Ascending aorta (tissue), 2 donors: ENCODE measurements around the gene GOSR1. TPM values are rescaled to one million over a fixed set of nuclear protein-coding genes. Genes with fewer than 3 reads are reported as not detected.

ENCODE experiments used
- DNase-seq, 2 donors: peaks; one replicate each; pipeline ENCODE4 v3.0.0-alpha.2; 2019; ENCODE audit warnings: low spot score in 2 of 2
- H3K27ac ChIP-seq, 2 donors: fragments of 200-600 bp; sonication (generic); one replicate each; pipeline ENCODE4 v1.5.1; 2016 to 2017; ENCODE audit warnings: mild to moderate bottlenecking in 1 of 2
- H3K27me3 ChIP-seq: fragments of 200-600 bp; sonication (generic); one replicate; pipeline ENCODE4 v1.5.1; 2017
- H3K36me3 ChIP-seq, 2 donors: fragments of 200-600 bp; sonication (generic); one replicate each; pipeline ENCODE4 v1.5.1; 2016
- H3K4me1 ChIP-seq, 2 donors: fragments of 200-600 bp; sonication (generic); one replicate each; pipeline ENCODE4 v1.5.1; 2016 to 2017; ENCODE audit warnings: mild to moderate bottlenecking in 1 of 2
- H3K4me3 ChIP-seq, 2 donors: fragments of 200-600 bp; sonication (generic); one replicate each; pipeline ENCODE4 v1.5.1; 2016 to 2017; ENCODE audit warnings: mild to moderate bottlenecking in 1 of 2
- H3K9me3 ChIP-seq, 2 donors: fragments of 200-600 bp; sonication (generic); one replicate each; pipeline ENCODE4 v1.5.1; 2016
- intact Hi-C: fragments of 100-400 bp; cut with DNase I; formaldehyde crosslinking; loops from one replicate; pipeline ENCODE4 v1.15.1; 2023
- total RNA-seq: library from RNA; depleted of rRNA; stranded (reverse); fragments of >200 nt; gene quantifications from one replicate; pipeline ENCODE4 v1.1.0, GENCODE V29; 2016
- TF ChIP-seq, protein P1 (sequence below), 3 experiments: fragments of 200-600 bp in 2 of 3; fragments of 450-650 bp in 1 of 3; sonication (generic) in 2 of 3; IDR thresholded peaks; one replicate each; pipeline ENCODE4 v1.5.1; 2016 to 2019; ENCODE audit warnings: antibody characterized with exemption in 3 of 3, mild to moderate bottlenecking in 1 of 3, moderate library complexity in 1 of 3

The GOSR1 gene
- total RNA-seq, 1 donor from 2014 or later, result 33.0 TPM

DNA sequence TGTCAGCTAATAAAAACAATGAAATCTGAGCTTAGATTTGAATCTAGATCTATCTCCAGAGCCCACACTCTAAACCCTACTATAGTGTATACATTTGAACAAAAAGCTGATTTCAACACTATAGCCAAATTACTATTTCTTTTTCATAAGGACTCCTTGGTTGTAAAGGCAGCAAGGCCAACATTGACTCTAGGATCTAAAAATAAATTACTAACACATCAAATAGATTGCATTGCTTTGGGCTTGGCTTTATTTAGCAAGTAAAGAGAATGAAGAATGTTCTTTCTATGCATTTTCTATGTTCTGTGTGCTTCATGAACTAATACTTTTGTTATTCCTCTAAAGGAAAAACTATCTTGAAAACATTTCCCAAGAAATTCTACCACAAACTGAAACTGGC is 5.3 kb downstream of the GOSR1 start:
- Histone ChIP-seq H3K9me3 (no peaks in the 10 kb centered on the region), H3K36me3 (peaks cover 45 to 70% of the 10 kb centered on the region in 2 donors), H3K27ac (no peak overlapping the region), H3K27me3 (no peaks in the 10 kb centered on the region), H3K4me1 (peaks cover 4 to 8% of the 10 kb centered on the region in 2 donors), H3K4me3 (no peak overlapping the region)
- TF ChIP-seq, protein P1, sequence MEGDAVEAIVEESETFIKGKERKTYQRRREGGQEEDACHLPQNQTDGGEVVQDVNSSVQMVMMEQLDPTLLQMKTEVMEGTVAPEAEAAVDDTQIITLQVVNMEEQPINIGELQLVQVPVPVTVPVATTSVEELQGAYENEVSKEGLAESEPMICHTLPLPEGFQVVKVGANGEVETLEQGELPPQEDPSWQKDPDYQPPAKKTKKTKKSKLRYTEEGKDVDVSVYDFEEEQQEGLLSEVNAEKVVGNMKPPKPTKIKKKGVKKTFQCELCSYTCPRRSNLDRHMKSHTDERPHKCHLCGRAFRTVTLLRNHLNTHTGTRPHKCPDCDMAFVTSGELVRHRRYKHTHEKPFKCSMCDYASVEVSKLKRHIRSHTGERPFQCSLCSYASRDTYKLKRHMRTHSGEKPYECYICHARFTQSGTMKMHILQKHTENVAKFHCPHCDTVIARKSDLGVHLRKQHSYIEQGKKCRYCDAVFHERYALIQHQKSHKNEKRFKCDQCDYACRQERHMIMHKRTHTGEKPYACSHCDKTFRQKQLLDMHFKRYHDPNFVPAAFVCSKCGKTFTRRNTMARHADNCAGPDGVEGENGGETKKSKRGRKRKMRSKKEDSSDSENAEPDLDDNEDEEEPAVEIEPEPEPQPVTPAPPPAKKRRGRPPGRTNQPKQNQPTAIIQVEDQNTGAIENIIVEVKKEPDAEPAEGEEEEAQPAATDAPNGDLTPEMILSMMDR (IDR thresholded peaks at IDR 0.05), result no peak
- intact Hi-C loops, result no loop called here
- DNase-seq, result no peak

DNA sequence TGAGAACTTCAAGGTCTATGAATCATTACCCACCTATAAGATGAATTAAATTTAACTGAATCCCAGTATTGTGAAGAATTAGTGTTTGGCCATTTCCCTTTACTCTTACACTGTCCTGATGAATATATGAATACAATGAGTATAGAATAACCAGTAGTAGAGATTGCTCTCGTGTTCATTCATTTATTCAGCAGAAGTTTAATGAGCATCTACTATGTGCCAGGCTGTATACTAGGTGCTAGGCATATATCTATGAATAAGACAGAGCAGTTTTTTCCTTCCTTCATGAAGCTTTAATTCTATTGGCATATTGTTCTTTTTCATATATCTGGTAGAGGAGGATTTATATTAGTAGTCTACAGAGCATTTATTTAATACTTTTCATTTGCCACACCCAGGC is 6.0 kb downstream of the GOSR1 start:
- Histone ChIP-seq H3K4me1 (peaks cover 3 to 7% of the 10 kb centered on the region in 2 donors), H3K36me3 (peaks cover 51 to 76% of the 10 kb centered on the region in 2 donors), H3K27me3 (no peaks in the 10 kb centered on the region), H3K27ac (no peak overlapping the region), H3K9me3 (no peaks in the 10 kb centered on the region), H3K4me3 (no peak overlapping the region)
- TF ChIP-seq, protein P1 (IDR thresholded peaks at IDR 0.05), result no peak
- intact Hi-C loops, result no loop called here
- DNase-seq, result no peak

DNA sequence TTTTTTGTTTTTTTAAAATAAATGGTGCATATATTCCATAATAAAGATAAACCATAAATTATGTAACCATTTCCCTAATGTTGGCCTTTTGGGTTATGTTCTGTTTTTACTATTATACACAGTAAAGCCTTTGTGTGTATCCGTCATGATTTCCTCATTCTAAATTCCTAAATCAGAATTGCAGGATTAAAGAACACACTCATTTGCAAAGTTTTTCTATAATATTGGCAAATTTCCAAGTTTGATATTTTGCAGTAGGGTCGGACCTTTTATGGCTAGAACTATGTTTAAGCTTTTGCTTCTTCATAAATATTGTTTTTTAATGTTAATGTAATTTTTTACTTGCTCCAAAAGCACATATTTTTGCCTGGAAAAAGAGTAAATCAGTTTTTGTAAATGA is 16.6 kb downstream of the GOSR1 start:
- H3K4me1 ChIP-seq, result no peaks in the 10 kb centered on the region
- no peak overlapping the region for H3K4me3 ChIP-seq
- no peaks in the 10 kb centered on the region for H3K27me3 ChIP-seq
- H3K27ac ChIP-seq, result no peak overlapping the region
- TF ChIP-seq, protein P1 (IDR thresholded peaks at IDR 0.05), result no peak
- H3K36me3 ChIP-seq, result peaks cover 68 to 88% of the 10 kb centered on the region in 2 donors
- H3K9me3 ChIP-seq, result no peaks in the 10 kb centered on the region
- no peak for DNase-seq
- intact Hi-C loops, result no loop called here

DNA sequence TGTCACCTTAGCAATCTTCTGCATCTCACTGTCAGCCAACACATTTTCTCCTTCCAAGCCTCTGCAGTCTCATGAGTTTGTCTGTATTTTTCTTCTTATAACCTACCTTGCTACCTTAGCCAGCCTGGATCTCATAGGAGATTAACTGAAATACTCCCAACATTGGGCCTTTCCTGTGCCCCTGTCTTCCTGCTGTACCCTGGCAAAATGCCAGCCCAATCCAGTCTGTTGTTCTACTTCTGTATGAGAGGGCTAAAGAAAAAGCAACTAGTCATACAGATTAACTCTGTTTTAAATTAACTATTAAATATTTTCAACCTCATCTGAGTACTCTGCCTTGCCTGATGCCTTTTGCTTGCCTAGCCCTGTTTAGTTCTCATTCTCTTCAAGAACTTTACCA is 18.4 kb downstream of the GOSR1 start:
- Histone ChIP-seq H3K4me1 (no peaks in the 10 kb centered on the region), H3K4me3 (no peak overlapping the region), H3K27ac (no peak overlapping the region), H3K36me3 (peaks cover 51 to 75% of the 10 kb centered on the region in 2 donors), H3K9me3 (no peaks in the 10 kb centered on the region), H3K27me3 (no peaks in the 10 kb centered on the region)
- TF ChIP-seq, protein P1 (IDR thresholded peaks at IDR 0.05), result no peak
- DNase-seq, result no peak
- intact Hi-C loops, result no loop called here

DNA sequence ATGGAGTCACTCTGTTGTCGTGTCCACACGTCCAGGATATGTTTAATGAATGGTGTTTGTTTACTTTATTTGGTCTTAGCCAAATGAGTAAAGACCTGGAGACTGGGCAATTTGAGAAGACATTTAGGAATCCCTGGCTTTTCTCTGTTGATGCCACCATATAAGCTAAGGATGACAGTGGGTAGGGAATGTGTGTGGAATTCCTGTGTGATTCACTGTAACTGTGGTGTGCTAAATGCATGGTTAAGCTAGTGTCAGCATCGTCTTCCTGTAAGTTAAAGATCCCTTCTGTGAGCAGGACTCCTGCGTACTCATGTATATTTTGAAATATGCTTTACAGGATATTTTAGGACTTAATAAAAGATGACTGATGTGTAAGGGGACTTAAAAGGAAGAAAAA is 26.4 kb downstream of the GOSR1 start:
- H3K36me3 ChIP-seq, result peaks cover 38 to 59% of the 10 kb centered on the region in 2 donors
- TF ChIP-seq, protein P1 (IDR thresholded peaks at IDR 0.05), result no peak
- intact Hi-C loops, result no loop called here
- H3K9me3 ChIP-seq, result no peaks in the 10 kb centered on the region
- no peak overlapping the region for H3K27ac ChIP-seq
- no peaks in the 10 kb centered on the region for H3K27me3 ChIP-seq
- H3K4me1 ChIP-seq, result no peaks in the 10 kb centered on the region
- no peak overlapping the region for H3K4me3 ChIP-seq
- DNase-seq, result no peak

DNA sequence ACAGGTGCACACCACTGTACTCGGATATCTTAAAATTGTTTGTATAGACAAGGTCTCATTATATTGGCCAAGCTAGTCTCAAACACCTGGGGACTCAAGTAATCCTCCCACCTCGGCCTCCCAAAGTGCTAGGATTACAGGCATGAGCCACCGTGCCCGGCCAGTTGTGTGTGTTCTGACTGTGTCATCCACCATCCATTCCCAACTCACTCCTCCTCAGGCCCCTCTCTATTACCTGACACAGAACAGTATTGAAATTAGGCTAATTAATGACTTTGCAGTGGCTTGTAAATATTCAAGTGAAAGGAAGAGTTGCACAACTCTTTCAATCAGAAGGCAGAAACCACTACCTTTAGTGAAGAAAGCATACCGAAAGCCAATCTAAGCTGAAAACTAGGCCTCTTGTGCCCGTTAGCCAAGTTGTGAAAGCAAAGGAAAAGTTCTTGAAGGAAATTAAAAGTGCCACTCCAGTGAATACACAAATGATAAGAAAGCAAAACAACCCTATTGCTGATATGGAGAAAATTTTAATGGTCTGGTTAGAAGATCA is 28.7 kb downstream of the GOSR1 start:
- Histone ChIP-seq H3K27me3 (no peaks in the 10 kb centered on the region), H3K4me1 (no peaks in the 10 kb centered on the region), H3K9me3 (no peaks in the 10 kb centered on the region), H3K36me3 (peaks cover 37 to 55% of the 10 kb centered on the region in 2 donors), H3K4me3 (no peak overlapping the region), H3K27ac (no peak overlapping the region)
- DNase-seq, result no peak
- TF ChIP-seq, protein P1 (IDR thresholded peaks at IDR 0.05), result no peak
- intact Hi-C loops, result no loop called here
